Mononuclear cell (primary cell): Measurements from ENCODE around the gene CTNNBL1. TPM values are rescaled to one million over a fixed set of nuclear protein-coding genes. Genes with fewer than 3 reads are reported as not detected.
"Not testable (repeated sequence)": the region's sequence is repeated elsewhere in the genome, so short reads cannot be mapped to it uniquely, and the experiment has no call there.

Experiments used
- H3K27me3 ChIP-seq: 2 replicates; pipeline ENCODE4 v1.6.0; 2011; ENCODE audit warnings: low read length, control low read depth; ENCODE audit not compliant: insufficient read depth
- H3K4me1 ChIP-seq: 2 replicates; pipeline ENCODE4 v1.5.1; 2011; ENCODE audit warnings: mild to moderate bottlenecking, low read length, control low read depth; ENCODE audit not compliant: insufficient read depth
- H3K4me3 ChIP-seq: 2 replicates; pipeline ENCODE4 v1.5.1; 2011; ENCODE audit warnings: mild to moderate bottlenecking, low read length, moderate library complexity
- H3K9me3 ChIP-seq: 2 replicates; pipeline ENCODE4 v1.5.1; 2011; ENCODE audit warnings: low read depth, mild to moderate bottlenecking, control low read depth, low read length
- total RNA-seq: library from RNA; depleted of rRNA; stranded (reverse); fragments of >200 nt; gene quantifications from one replicate; pipeline ENCODE4 v1.2.3, GENCODE V29; 2012

Gene CTNNBL1
- total RNA-seq, 1 donor = 19.4 TPM

DNA sequence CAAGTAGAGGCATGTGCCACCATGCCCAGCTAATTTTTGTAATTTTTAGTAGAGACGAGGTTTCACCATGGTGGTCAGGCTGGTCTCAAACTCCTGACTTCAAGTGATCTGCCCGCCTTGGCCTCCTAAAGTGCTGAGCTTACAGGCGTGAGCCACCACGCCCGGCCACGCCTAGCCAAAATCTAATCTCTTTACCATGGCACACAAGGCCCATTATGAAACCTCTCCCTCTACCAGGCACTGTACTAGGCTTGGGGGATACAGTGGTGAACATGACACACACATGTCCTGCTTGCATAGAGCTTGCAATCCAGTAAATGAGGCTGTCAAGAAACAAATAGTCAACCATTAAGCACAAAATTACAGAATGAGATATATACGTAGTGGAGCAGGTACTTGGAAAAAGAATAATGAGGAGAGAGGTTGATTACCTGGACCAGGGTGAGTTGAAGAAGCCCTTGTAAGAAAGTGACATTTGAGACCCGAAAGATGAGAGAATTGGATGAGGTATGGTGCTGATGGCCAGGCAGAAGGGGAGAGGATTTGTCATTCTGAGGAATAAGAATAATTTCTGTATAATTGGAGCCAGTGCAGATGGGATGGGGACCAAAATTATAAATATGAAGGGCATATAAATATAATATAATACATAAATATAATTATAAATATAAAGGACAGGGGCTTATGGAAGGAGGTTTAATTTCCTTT, 1.2 kb upstream of the CTNNBL1 start:
- H3K9me3 ChIP-seq = no peaks in the 10 kb centered on the region
- H3K4me1 ChIP-seq = peaks cover 22% of the 10 kb centered on the region
- no peak overlapping the region for H3K4me3 ChIP-seq
- H3K27me3 ChIP-seq = peaks cover 32% of the 10 kb centered on the region

DNA sequence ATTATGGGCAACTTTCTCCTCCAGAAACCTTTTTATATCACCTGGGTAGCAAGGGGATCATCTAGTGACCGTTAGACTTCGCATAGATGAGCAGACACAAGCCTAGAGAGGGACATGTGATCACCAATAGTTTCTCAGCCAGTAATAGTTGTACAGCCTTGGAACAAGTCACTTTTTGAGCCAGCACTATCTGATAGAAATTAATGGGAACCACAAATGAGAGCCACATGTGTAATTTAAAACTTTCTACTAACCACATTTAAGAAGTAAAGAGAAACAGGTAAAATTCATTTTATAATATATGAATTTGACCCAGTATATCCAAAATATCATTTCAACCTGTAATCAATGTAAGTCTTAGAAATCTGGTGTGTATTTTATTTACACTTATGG, 592 bp upstream of the CTNNBL1 start:
- Histone ChIP-seq H3K4me1 (peaks cover 24% of the 10 kb centered on the region), H3K27me3 (peaks cover 25% of the 10 kb centered on the region), H3K4me3 (peak overlapping the region; percentile 79), H3K9me3 (no peaks in the 10 kb centered on the region)

DNA sequence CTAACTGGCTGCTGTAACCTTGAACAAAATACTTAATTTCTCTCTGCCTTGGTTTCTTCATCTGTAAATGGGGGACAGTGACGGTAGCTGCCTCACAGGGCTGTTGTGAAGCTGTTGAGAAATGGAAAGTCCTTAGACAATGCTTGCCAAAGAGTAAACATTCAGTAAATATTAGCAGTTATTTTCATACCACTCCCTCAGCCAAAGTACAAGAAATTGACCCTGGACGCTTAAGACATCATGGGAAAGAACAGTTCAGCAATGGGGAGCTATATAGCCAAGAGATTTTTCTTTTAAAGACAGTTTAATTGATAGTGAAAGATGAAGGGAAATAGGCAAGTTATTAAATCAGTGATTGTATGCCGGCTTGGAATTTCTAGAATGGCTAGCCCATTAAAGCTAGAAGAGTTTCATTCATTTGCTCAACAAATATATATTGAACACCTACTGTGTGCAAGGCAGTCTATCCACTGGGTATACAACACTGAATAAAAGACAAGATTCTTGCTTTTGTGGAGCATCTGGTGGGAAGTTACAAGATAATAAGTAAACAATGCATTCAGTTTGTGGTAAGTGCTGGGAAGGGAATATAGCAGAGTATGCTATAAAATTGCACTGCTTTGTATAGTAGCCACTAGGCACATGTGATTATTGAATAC, 2.0 kb downstream of the CTNNBL1 start:
- peaks cover 27% of the 10 kb centered on the region for H3K4me1 ChIP-seq
- no peaks in the 10 kb centered on the region for H3K9me3 ChIP-seq
- H3K4me3 ChIP-seq = no peak overlapping the region
- H3K27me3 ChIP-seq = peaks cover 6% of the 10 kb centered on the region

DNA sequence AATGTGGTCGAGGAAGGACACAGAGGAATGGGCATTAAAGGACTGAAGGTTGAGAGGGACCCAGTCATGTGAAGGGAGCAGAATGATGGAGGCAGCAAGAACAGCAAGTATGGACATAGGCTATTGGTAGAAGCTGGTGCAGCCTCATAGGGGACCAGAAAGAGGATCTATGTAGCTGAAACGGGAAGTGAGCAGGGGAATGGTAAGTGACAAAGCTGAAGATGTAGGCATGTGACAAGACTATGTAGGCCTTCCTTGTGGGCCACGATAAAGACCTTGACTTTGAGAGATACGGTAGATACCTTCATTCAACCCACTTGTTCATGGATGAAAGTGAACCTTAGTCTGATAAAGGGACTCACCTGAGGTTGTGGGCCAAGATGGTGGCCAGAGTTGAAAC, 3.5 kb downstream of the CTNNBL1 start:
- Histone ChIP-seq H3K27me3 (no peaks in the 10 kb centered on the region), H3K9me3 (no peaks in the 10 kb centered on the region), H3K4me3 (no peak overlapping the region), H3K4me1 (peaks cover 33% of the 10 kb centered on the region)

DNA sequence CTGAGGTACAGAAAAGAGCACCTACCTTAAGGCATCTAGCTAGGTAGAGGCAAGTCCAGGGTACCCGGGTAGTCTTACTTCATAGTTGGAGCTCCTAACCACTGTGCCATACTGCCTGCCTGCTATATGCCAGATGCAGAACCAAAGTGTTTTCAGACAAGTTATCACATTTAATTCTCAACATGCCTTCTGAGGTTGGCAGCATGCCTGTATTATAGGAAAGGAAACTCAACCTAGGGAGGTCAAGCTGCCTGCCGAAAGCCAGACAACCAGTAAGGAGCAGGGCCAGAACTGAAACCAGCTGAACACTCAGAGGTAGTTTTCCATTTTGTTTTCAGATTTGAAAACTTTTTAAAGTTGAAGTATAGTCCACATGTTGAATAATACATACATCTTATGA, 5.4 kb downstream of the CTNNBL1 start:
- Histone ChIP-seq H3K4me1 (peaks cover 32% of the 10 kb centered on the region), H3K4me3 (no peak overlapping the region), H3K9me3 (no peaks in the 10 kb centered on the region), H3K27me3 (no peaks in the 10 kb centered on the region)

DNA sequence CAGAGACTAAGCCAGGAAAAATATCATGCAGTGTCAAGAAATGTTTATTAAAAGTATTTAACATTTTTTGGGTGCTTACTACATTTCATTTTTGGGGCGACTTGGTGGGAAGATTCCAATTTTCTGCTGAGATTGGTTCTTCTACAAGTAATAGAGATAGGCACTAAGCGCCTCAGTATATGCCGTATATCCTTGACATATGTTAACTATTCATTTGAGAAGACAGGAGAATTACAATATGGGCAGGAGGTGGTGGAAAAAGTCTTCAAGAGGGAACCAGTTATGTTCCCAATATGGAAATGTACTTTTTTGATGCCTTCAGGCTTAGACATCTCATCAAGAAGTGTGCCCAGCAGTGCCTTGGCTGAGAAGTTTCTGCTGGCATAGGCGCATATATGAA, 6.5 kb downstream of the CTNNBL1 start:
- Histone ChIP-seq H3K4me3 (no peak overlapping the region), H3K27me3 (no peaks in the 10 kb centered on the region), H3K4me1 (peaks cover 26% of the 10 kb centered on the region), H3K9me3 (no peaks in the 10 kb centered on the region)

DNA sequence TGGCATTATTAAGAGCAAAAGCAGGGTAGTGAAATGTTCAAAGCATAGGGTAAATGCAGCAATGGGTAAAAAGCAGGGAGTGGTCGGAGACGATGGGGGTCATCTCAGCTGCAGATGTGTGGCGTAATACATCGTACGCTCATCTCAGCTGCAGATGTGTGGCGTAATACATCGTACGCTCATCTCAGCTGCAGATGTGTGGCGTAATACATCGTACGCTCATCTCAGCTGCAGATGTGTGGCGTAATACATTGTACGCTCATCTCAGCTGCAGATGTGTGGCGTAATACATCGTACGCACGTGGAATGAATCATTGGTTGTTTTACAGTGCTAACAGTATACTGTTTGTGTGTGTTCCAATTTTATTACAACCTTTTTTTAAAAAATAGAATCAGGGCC, 7.8 kb downstream of the CTNNBL1 start:
- H3K4me1 ChIP-seq = peaks cover 25% of the 10 kb centered on the region
- not testable (repeated sequence) for H3K27me3 ChIP-seq, H3K4me3 ChIP-seq, H3K9me3 ChIP-seq

DNA sequence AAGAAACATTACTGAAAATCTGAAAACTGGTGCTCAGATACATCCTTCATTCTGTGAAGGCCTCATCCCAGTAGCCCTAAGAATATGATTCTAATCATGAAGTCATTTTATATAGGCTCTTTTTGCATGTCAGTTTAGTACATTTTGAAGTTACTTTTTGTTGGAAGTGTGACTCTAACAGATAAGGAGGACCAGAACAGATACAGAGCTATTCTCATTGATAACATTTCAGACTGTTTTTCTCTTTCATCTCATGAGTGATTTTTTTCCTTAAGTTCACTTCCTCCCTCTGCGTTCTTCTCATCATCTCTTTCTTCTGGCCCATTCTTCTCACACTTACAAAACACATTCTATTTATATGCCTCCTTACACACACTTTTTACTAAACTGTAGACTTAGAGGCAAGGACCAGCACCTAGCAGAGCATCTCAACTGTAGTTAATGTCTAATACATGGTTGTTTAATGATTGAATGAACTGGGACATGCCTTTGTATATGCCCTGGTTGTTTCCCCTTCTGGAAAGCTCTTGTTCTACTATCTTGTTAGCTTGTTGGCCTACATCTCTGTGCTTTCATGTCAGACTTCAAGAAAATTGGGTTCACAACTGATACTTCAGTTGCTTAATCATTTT, 8.7 kb downstream of the CTNNBL1 start:
- no peaks in the 10 kb centered on the region for H3K27me3 ChIP-seq
- no peaks in the 10 kb centered on the region for H3K9me3 ChIP-seq
- H3K4me1 ChIP-seq = peaks cover 17% of the 10 kb centered on the region
- no peak overlapping the region for H3K4me3 ChIP-seq

DNA sequence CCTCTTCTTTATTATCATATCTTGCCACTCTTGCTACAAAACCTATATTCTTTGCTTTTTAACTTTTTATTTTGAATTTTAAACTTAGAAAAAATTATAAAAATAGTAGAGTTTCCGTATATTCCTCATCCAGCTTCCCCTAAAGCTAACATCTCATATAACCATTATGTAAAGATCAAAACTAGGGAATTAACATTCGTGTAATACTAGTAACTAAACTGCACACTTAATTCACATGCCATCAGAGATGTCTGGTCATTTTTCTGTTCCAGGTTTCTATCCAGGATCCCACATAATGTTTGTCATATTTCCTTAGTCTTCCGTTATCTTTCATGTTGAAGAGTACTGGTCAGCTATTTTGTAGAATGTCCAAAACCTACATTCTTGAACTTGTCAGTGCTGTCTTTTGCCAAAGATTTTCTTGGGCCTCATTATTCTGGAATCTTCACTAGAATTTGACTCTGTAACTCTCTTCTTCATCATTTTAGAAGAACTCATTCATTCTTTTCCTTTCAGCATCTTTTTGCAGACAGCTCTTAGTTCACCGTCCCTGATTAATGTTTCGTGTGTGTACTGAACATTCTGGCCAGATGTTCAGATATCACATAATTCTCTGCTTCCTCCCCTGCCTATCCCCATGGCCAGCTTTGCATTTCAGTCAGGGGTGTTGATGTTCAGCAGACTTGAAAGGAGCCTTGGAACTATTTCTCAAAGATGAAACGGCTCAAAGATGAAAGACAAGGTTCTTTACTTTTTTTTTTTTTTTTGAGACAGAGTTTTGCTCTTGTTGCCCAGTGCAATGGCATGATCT, 9.4 kb downstream of the CTNNBL1 start:
- Histone ChIP-seq H3K27me3 (no peaks in the 10 kb centered on the region), H3K4me3 (no peak overlapping the region), H3K4me1 (peaks cover 15% of the 10 kb centered on the region), H3K9me3 (no peaks in the 10 kb centered on the region)

DNA sequence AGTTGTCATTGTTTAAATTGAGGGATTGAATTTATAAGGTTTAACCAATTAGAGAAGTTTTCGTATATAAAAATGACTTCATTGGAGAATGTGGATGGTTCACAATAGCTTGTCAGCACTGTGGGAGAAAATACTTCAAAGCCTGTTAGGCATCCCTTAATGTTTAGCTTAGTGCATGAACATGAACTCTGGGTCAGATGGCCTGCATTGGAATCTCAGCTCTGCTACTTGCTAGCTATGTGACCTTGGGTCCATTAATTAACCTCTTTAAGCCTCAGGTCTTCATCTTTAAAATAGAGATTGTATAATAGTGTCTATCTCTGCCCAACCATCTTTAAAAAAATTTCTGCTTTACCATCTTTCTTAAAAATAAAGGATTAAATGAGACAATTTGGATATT, 11.1 kb downstream of the CTNNBL1 start:
- no peaks in the 10 kb centered on the region for H3K27me3 ChIP-seq
- no peaks in the 10 kb centered on the region for H3K9me3 ChIP-seq
- H3K4me1 ChIP-seq = peaks cover 12% of the 10 kb centered on the region
- no peak overlapping the region for H3K4me3 ChIP-seq

DNA sequence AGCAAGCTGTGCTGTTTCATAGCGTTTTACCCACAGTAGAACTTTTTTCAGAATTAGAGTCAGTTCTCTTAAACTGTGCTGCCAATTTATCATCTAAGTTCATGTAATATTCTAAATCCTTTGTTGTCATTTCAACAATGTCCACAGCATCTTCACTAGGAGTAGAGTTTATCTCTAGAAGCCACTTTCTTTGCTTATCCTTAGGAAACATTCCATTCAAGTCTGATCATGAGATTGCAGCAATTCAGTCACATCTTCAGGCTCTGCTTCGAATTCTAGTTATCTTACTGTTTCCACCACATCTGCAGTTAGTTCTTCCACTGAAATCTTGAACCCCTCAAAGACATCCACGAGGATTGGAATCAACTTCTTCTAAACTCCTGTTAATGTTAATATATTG, 12.5 kb downstream of the CTNNBL1 start:
- Histone ChIP-seq H3K4me1 (peaks cover 10% of the 10 kb centered on the region), H3K9me3 (no peaks in the 10 kb centered on the region), H3K4me3 (no peak overlapping the region), H3K27me3 (no peaks in the 10 kb centered on the region)

DNA sequence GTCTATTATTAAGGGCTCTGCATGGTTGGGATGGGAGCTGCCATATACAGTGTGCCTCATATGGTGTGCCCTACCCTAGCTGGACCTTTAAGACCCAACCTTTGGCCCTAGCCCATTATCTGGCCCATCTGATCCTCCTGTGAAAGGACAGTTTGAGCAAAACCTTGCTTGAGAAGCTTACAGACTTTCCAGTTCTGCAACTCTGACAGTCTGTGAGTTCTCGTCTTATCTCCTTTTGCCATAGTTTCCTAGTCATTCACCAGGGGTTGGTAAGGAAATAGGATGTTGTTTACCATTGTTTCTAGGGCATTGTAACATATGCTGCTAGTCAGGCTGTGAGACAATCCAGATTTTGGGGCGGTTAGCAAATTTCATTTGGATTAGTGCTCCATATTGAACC, 17.2 kb downstream of the CTNNBL1 start:
- Histone ChIP-seq H3K4me3 (no peak overlapping the region), H3K4me1 (peaks cover 23% of the 10 kb centered on the region)

DNA sequence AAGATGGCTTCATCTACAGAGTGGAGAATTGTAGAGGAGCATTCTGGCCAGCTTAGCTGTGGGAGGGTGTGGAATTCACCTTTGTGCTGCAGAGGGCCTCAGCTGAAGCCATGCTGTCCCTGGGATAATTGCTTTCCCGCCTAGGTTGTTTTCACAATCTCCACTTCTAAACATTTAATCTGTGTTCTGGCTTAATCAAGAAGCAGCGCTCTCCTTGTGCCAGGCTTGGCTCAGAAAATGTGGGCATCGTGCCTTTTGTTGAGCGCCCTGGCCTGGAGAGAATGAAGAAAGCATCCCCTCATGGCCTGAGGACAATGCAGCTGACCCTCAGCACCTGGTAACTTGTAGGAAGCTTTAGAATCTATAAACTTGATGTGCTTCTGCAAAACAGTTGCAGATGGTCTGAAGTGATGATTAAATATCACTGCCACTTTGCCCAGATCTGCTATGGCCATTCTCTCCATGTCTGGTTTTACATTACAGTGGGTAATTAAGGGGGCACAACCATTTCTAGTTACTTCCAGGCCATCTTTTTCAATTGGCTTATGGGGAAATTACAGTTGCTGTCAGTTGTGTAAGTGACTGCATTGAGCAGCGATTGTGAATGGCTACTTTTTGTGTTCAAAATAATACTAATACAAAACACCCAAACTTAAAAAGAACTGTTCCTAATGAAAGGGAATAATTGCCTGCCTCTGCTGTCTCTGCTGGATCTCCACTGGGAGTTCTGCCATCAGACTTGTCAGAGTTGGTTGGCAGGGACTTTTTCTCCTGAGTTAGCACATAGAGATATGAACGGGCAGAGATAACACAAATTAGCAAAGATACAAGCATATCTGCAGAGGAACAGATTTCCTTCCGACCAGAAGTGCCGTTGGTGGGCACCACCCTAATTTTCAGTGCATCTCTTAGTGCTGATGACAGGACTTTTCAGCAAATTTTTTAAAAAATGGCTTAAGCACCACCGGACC, 18.4 kb downstream of the CTNNBL1 start:
- Histone ChIP-seq H3K9me3 (no peaks in the 10 kb centered on the region), H3K27me3 (no peaks in the 10 kb centered on the region), H3K4me3 (no peak overlapping the region), H3K4me1 (peaks cover 23% of the 10 kb centered on the region)

More for the DNA sequence above, 17.2 kb downstream of the CTNNBL1 start:
- H3K27me3 ChIP-seq = no peaks in the 10 kb centered on the region
- no peaks in the 10 kb centered on the region for H3K9me3 ChIP-seq

DNA sequence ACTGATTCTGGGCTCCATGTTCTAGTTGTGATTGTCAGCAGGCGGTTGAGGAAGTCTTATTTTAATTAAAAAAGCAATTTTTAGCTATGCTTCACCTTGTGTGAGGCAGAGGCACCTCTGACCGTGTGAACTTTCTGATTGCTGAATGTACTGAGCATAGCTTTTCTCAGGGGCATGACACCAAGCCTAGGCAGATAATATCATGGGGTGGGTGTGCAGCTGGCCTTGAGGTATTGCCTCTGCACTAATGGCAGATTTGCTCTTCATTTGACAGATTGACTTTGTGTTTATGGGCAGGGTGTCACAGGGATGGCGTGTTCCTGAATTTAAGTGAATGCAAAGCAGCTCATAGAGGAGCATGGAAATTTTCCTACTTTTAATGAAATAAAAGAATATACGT, 19.6 kb downstream of the CTNNBL1 start:
- Histone ChIP-seq H3K4me3 (no peak overlapping the region), H3K4me1 (peaks cover 23% of the 10 kb centered on the region), H3K9me3 (no peaks in the 10 kb centered on the region), H3K27me3 (no peaks in the 10 kb centered on the region)
